GM18951 (cell line): Measurements from ENCODE around the gene ABI1.

Experiments used
- POLR2A ChIP-seq: IDR thresholded peaks from 4 replicates; pipeline ENCODE4 v1.6.1; 2011; ENCODE audit warnings: mild to moderate bottlenecking; ENCODE audit not compliant: insufficient read length, insufficient read depth; ENCODE audit errors: extremely low read depth
- in situ Hi-C: fragments of 300-500 bp; cut with MboI; formaldehyde crosslinking; loops from one replicate; pipeline ENCODE4 v1.12.0; 2022; ENCODE audit warnings: low sequenced_read_pairs, mixed read lengths, inconsistent platforms; ENCODE audit not compliant: unreplicated experiment

Gene ABI1

GRCh38 chr10:26699631-26700030, 161.1 kb downstream of the ABI1 start:
- in situ Hi-C loops = loop anchor here (25.0 kb wide), 1 partner anchor 362 kb away; no protein-coding TSS in a partner anchor
- TF ChIP-seq POLR2A = no peak

DNA sequence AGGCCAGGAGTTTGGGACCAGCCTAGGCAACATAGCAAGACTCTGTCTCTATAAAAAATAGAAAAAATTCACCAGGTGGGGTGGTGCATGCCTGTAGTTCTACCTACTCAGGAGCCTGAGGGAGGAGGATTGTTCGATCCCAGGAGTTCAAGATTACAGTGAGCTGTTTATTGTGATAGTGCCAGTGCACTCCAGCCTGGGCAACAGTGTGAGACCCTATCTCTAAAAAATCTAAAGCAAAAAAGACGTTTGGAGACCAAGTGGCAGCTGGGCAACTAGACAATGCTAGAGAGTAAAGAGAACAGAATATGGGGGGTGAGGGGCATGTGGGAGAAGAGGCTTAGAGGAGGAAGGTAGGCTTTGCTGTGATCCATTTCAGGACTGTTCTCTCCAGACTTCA, 161.8 kb downstream of the ABI1 start:
- no peak for TF ChIP-seq POLR2A
- in situ Hi-C loops = loop anchor here (25.0 kb wide), 1 partner anchor 362 kb away; no protein-coding TSS in a partner anchor

GRCh38 chr10:26697922-26698608, 162.7 kb downstream of the ABI1 start:
- no peak for TF ChIP-seq POLR2A

DNA sequence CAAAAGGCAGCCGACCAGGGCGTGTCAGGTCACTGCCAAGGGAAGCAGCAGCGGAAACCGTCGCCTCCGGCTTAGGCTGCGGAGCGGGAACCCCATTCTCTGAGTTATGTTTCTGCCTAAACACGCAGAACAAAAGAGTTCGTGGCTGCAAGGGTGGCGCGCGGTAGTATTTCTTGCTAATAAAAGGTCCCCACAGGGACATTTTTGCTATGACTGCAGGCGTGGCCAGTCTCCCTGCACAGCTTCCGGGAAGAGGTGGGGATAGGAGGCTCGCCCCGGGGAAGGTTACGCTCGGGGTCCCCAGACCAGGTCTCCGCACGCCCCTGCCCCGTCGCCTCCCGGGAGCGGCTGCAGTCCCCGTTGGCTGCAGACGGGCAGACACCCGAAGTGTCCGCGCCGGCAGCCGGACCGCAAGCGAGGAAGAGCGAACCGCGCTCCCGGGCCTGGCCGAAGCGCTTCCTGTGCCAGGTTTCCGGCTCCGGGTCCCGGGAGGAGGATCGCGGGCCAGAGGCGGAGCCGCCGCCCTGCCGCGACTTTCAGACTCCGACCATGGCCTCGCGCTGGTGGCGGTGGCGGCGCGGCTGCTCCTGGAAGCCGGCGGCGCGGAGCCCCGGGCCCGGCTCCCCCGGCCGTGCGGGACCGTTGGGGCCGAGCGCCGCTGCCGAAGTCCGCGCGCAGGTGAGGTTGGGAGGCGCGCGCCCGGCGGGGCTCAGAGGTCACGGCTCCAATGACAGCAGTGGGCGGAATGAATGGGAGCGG, 163.4 kb downstream of the ABI1 start, which contains the start of gene PDSS1:
Gene PDSS1, plus strand, starts transcription at position 539 of the 759 bp plus-strand sequence. Its CDS starts 11 bp downstream, at position 550.
- peak; percentile 88 for TF ChIP-seq POLR2A
- in situ Hi-C loops = loop anchor here (25.0 kb wide), 1 partner anchor 360 kb away; no protein-coding TSS in a partner anchor

More at GRCh38 chr10:26697922-26698608, 162.7 kb downstream of the ABI1 start:
- in situ Hi-C loops = loop anchor here (25.0 kb wide), 1 partner anchor 361 kb away; no protein-coding TSS in a partner anchor

GRCh38 chr10:26696786-26697162, 164.0 kb downstream of the ABI1 start:
- TF ChIP-seq POLR2A = no peak
- in situ Hi-C loops = loop anchor here (25.0 kb wide), 1 partner anchor 359 kb away; no protein-coding TSS in a partner anchor
